ENCODE measurements around the gene ABCA2.

- no peak for TF ChIP-seq CTCF (IDR thresholded peaks at IDR 0.05)
- no peak for TF ChIP-seq POLR2A (IDR thresholded peaks at IDR 0.05)
Observed at GRCh38 chr9:136957901-136958300, 70.1 kb downstream of the ABCA2 start.
